ENCODE measurements around the gene RNF19B. TPM values are rescaled to one million over a fixed set of nuclear protein-coding genes. Genes with fewer than 3 reads are reported as not detected.

Gene RNF19B
- total RNA-seq, 1 donor from 2014 or later, result 29.7 TPM

DNA sequence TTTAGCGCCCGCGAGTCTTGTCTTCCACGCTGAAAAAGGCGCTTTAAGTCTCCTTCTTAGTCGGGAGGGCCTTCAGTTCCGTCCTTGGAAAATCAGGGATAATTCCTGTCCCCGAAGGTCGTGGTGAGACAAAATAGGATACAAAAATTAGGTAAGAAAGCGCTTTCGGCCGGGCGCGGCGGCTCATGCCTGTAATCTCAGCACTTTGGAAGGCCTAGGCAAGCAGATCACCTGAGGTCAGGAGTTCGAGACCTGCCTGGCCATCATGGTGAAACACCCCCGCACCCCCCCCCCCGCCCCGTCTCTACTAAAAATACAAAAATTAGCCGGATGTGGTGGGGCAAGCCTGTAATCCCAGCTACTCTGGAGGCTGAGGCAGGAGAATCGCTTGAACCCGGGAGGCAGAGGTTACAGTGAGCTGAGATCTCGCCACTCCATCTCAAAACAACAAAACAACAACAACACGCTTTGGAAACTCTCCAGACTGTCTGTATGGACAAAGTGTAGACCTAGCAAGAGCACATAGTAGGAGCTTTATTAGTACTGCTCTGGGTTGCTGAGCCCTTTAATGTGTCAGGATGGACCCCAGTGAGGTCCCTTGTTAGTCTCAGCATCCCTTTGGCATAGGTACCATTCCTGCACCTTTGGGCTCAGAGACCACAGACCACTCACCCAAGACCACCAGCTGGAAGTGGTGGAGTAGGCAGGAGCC lies 62.6 kb downstream of the RNF19B start:
- peaks cover 3% of the 10 kb centered on the region for H3K27me3 ChIP-seq (ENCODE audit: insufficient read depth, low read length)
- TF ChIP-seq EZH2 (IDR thresholded peaks at IDR 0.05; ENCODE audit: insufficient read depth, low read length), result no peak
- TF ChIP-seq, protein P1, sequence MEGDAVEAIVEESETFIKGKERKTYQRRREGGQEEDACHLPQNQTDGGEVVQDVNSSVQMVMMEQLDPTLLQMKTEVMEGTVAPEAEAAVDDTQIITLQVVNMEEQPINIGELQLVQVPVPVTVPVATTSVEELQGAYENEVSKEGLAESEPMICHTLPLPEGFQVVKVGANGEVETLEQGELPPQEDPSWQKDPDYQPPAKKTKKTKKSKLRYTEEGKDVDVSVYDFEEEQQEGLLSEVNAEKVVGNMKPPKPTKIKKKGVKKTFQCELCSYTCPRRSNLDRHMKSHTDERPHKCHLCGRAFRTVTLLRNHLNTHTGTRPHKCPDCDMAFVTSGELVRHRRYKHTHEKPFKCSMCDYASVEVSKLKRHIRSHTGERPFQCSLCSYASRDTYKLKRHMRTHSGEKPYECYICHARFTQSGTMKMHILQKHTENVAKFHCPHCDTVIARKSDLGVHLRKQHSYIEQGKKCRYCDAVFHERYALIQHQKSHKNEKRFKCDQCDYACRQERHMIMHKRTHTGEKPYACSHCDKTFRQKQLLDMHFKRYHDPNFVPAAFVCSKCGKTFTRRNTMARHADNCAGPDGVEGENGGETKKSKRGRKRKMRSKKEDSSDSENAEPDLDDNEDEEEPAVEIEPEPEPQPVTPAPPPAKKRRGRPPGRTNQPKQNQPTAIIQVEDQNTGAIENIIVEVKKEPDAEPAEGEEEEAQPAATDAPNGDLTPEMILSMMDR (IDR thresholded peaks at IDR 0.05; ENCODE audit: insufficient read depth, low read depth, low read length), result no peak
- H3K4me1 Mint-ChIP-seq (ENCODE audit: low read depth, unreplicated experiment), result no peaks in the 10 kb centered on the region
- H2AFZ ChIP-seq (ENCODE audit: low read depth, low read length), result peak overlapping the region; percentile 90
- DNase-seq (ENCODE audit: low read depth), result no peak
- no peaks in the 10 kb centered on the region for H3K9me3 Mint-ChIP-seq (ENCODE audit: unreplicated experiment)
- H3K4me3 ChIP-seq (ENCODE audit: insufficient read depth, low read depth, low read length), result peak overlapping the region; percentile 62
- H3K36me3 ChIP-seq (ENCODE audit: insufficient read depth, low read length), result no peaks in the 10 kb centered on the region
- peaks cover 50% of the 10 kb centered on the region for H3K27me3 Mint-ChIP-seq (ENCODE audit: low read depth, unreplicated experiment)
- H3K4me3 Mint-ChIP-seq (ENCODE audit: unreplicated experiment), result peak overlapping the region; percentile 84
- H3K4me2 ChIP-seq (ENCODE audit: low read length), result peak overlapping the region; percentile 92
- peak overlapping the region; percentile 64 for H3K9ac ChIP-seq (ENCODE audit: low read length)
- H3K27ac ChIP-seq (ENCODE audit: low read depth, low read length), result no peak overlapping the region
- no peak overlapping the region for H3K27ac Mint-ChIP-seq (ENCODE audit: unreplicated experiment)
- FAIRE-seq, result no peak
- H3K9me3 ChIP-seq (ENCODE audit: insufficient read depth, low read depth, low read length), result no peaks in the 10 kb centered on the region
- no peaks in the 10 kb centered on the region for H4K20me1 ChIP-seq (ENCODE audit: insufficient read depth, low read length)
- no peaks in the 10 kb centered on the region for H3K36me3 Mint-ChIP-seq (ENCODE audit: low read depth, unreplicated experiment)
- no peaks in the 10 kb centered on the region for H3K79me2 ChIP-seq (ENCODE audit: insufficient read depth, low read length)
- H3K4me1 ChIP-seq (ENCODE audit: insufficient read depth, low read length), result peaks cover 2% of the 10 kb centered on the region

- Histone ChIP-seq H3K4me2 (ENCODE audit: low read length) (peak within 1 kb of the TSS; percentile 92), H3K27me3 (ENCODE audit: insufficient read depth, low read length) (peaks cover 3% of the 10 kb centered on the region), H3K79me2 (ENCODE audit: insufficient read depth, low read length) (no peaks in the 10 kb centered on the region), H3K27ac (ENCODE audit: low read depth, low read length) (no peak within 1 kb of the TSS), H2AFZ (ENCODE audit: low read depth, low read length) (peak within 1 kb of the TSS; percentile 90), H4K20me1 (ENCODE audit: insufficient read depth, low read length) (no peaks in the 10 kb centered on the region), H3K9me3 (ENCODE audit: insufficient read depth, low read depth, low read length) (no peaks in the 10 kb centered on the region), H3K36me3 (ENCODE audit: insufficient read depth, low read length) (no peaks in the 10 kb centered on the region), H3K4me3 (ENCODE audit: insufficient read depth, low read depth, low read length) (peak within 1 kb of the TSS; percentile 62), H3K9ac (ENCODE audit: low read length) (peak within 1 kb of the TSS; percentile 64), H3K4me1 (ENCODE audit: insufficient read depth, low read length) (peaks cover 2% of the 10 kb centered on the region)
- no peak for FAIRE-seq
- TF ChIP-seq EZH2 (IDR thresholded peaks at IDR 0.05; ENCODE audit: insufficient read depth, low read length), result no peak
- TF ChIP-seq, protein P1 (IDR thresholded peaks at IDR 0.05; ENCODE audit: insufficient read depth, low read depth, low read length), result no peak
- DNase-seq (ENCODE audit: low read depth), result no peak
- H3K27ac Mint-ChIP-seq (ENCODE audit: unreplicated experiment), result no peak within 1 kb of the TSS
- H3K27me3 Mint-ChIP-seq (ENCODE audit: low read depth, unreplicated experiment), result peaks cover 55% of the 10 kb centered on the region
- H3K4me3 Mint-ChIP-seq (ENCODE audit: unreplicated experiment), result peak within 1 kb of the TSS; percentile 84
- no peaks in the 10 kb centered on the region for H3K9me3 Mint-ChIP-seq (ENCODE audit: unreplicated experiment)
- H3K4me1 Mint-ChIP-seq (ENCODE audit: low read depth, unreplicated experiment), result no peaks in the 10 kb centered on the region
- H3K36me3 Mint-ChIP-seq (ENCODE audit: low read depth, unreplicated experiment), result no peaks in the 10 kb centered on the region
These were observed 63.4 kb downstream of the RNF19B start, which contains the start of gene TMEM54 for GRCh38 chr1:32900956-32901822. Gene TMEM54 (minus strand): TSS chr1:32901389. CDS start chr1:32901238, 151 bp downstream.
